Osteoblast (primary cell): Measurements from ENCODE around the gene LSM14A. TPM values are rescaled to one million over a fixed set of nuclear protein-coding genes. Genes with fewer than 3 reads are reported as not detected.

Source experiments
- DNase-seq: peaks from one replicate; pipeline ENCODE4 v3.0.0; 2011; ENCODE audit warnings: low spot score, mixed read lengths; ENCODE audit not compliant: insufficient read length; ENCODE audit errors: missing footprints
- H2AFZ ChIP-seq: 2 replicates; pipeline ENCODE4 v1.6.0; 2011; ENCODE audit warnings: mild to moderate bottlenecking, low read length
- H3K27ac ChIP-seq: 2 replicates; pipeline ENCODE4 v1.5.1; 2011; ENCODE audit warnings: mild to moderate bottlenecking, low read depth, low read length, moderate library complexity
- H3K27me3 ChIP-seq: 2 replicates; pipeline ENCODE4 v1.6.0; 2012; ENCODE audit warnings: mild to moderate bottlenecking, control low read depth, inconsistent platforms, low read length, moderate library complexity; ENCODE audit not compliant: insufficient read depth
- H3K36me3 ChIP-seq: 2 replicates; pipeline ENCODE4 v1.5.1; 2011; ENCODE audit warnings: mild to moderate bottlenecking, low read length, control low read depth, moderate library complexity; ENCODE audit not compliant: insufficient read depth
- H3K4me1 ChIP-seq: 2 replicates; pipeline ENCODE4 v1.5.1; 2011; ENCODE audit warnings: mild to moderate bottlenecking, low read length, control low read depth, moderate library complexity; ENCODE audit not compliant: insufficient read depth
- H3K4me2 ChIP-seq: 2 replicates; pipeline ENCODE4 v1.6.0; 2011; ENCODE audit warnings: mild to moderate bottlenecking, low read length; ENCODE audit not compliant: insufficient read depth
- H3K4me3 ChIP-seq: fragments of 200-600 bp; sonication (generic); 3 replicates; pipeline ENCODE4 v1.5.1; 2012; ENCODE audit warnings: mild to moderate bottlenecking, low read length, inconsistent platforms; ENCODE audit not compliant: insufficient read depth
- H3K79me2 ChIP-seq: 2 replicates; pipeline ENCODE4 v1.6.0; 2012; ENCODE audit warnings: mild to moderate bottlenecking, low read length, control low read depth, inconsistent platforms; ENCODE audit not compliant: insufficient read depth
- H3K9me3 ChIP-seq: 2 replicates; pipeline ENCODE4 v1.5.1; 2011; ENCODE audit warnings: low read depth, low read length, control low read depth
- H4K20me1 ChIP-seq: 2 replicates; pipeline ENCODE4 v1.6.0; 2012; ENCODE audit warnings: mild to moderate bottlenecking, low read length, control low read depth; ENCODE audit not compliant: insufficient read depth
- CTCF ChIP-seq: IDR thresholded peaks from 2 replicates; pipeline ENCODE4 v1.5.1; 2011; ENCODE audit warnings: mild to moderate bottlenecking, low read depth, low read length, moderate library complexity; ENCODE audit errors: extremely low read depth
- total RNA-seq: library from RNA; depleted of rRNA; stranded (reverse); fragments of >200 nt; gene quantifications from 2 replicates; pipeline ENCODE4 v1.2.3, GENCODE V29; 2012

Gene LSM14A
- total RNA-seq, 1 donor: 85.8 TPM

- Histone ChIP-seq H3K4me1 (peaks cover 39% of the 10 kb centered on the region), H3K4me2 (no peak overlapping the region), H3K4me3 (no peak overlapping the region), H3K27ac (no peak overlapping the region), H3K27me3 (no peaks in the 10 kb centered on the region), H3K36me3 (peaks cover 4% of the 10 kb centered on the region), H3K79me2 (peaks cover 72% of the 10 kb centered on the region), H2AFZ (no peak overlapping the region), H3K9me3 (no peaks in the 10 kb centered on the region), H4K20me1 (peaks cover 2% of the 10 kb centered on the region)
- no peak for TF ChIP-seq CTCF
- no peak for DNase-seq
These were observed 84.7 kb downstream of the LSM14A start for GRCh38 chr19:34256835-34257558.

GRCh38 chr19:34257559-34257924, 85.2 kb downstream of the LSM14A start:
- no peak for DNase-seq
- peaks cover 4% of the 10 kb centered on the region for H3K36me3 ChIP-seq
- no peak overlapping the region for H2AFZ ChIP-seq
- H3K4me3 ChIP-seq: no peak overlapping the region
- peaks cover 39% of the 10 kb centered on the region for H3K4me1 ChIP-seq
- no peak for TF ChIP-seq CTCF
- H3K27ac ChIP-seq: no peak overlapping the region
- H3K27me3 ChIP-seq: no peaks in the 10 kb centered on the region
- no peaks in the 10 kb centered on the region for H3K9me3 ChIP-seq
- peaks cover 74% of the 10 kb centered on the region for H3K79me2 ChIP-seq
- H3K4me2 ChIP-seq: no peak overlapping the region
- H4K20me1 ChIP-seq: peaks cover 2% of the 10 kb centered on the region

GRCh38 chr19:34259367-34260095, 87.2 kb downstream of the LSM14A start:
- Histone ChIP-seq H2AFZ (no peak overlapping the region), H3K4me1 (peaks cover 35% of the 10 kb centered on the region), H3K4me3 (no peak overlapping the region), H3K36me3 (peaks cover 4% of the 10 kb centered on the region), H3K4me2 (no peak overlapping the region), H3K79me2 (peaks cover 80% of the 10 kb centered on the region), H3K9me3 (no peaks in the 10 kb centered on the region), H3K27me3 (no peaks in the 10 kb centered on the region), H4K20me1 (peaks cover 2% of the 10 kb centered on the region), H3K27ac (no peak overlapping the region)
- DNase-seq: no peak
- no peak for TF ChIP-seq CTCF

GRCh38 chr19:34260771-34261173, 88.5 kb downstream of the LSM14A start:
- Histone ChIP-seq H3K9me3 (no peaks in the 10 kb centered on the region), H3K36me3 (peaks cover 4% of the 10 kb centered on the region), H2AFZ (no peak overlapping the region), H3K27me3 (no peaks in the 10 kb centered on the region), H3K79me2 (peaks cover 81% of the 10 kb centered on the region), H3K4me2 (peak overlapping the region; percentile 74), H4K20me1 (peaks cover 2% of the 10 kb centered on the region), H3K4me3 (peak overlapping the region; percentile 36), H3K4me1 (peaks cover 29% of the 10 kb centered on the region), H3K27ac (peak overlapping the region; percentile 48)
- peak; percentile 89 for DNase-seq
- TF ChIP-seq CTCF: no peak
